ENCODE measurements around the gene PDCD2L.

DNA sequence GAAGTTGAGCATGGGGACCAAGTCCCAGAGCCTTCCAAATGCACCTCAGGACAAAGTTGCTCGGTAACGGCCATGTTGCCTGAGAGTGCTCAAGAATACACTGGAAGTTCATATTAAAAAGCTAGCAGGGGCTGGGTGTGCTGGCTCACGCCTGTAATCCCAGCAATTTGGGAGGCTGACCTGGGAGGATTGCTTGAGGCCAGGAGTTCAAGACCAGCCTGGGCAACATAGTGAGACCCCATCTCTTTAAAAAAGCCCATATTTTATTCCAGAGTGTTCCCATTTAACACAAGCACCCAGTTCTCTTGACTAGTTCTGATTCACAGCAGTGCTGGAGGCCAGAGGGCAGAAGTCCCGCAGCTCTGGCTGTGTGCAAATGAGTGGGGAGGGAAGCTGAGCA is 47.3 kb upstream of the PDCD2L start:
- TF ChIP-seq EZH2 (IDR thresholded peaks at IDR 0.05) (no peak), POLR2AphosphoS5 (IDR thresholded peaks at IDR 0.05; ENCODE audit: borderline replicate concordance, low read depth, low read length) (no peak)
